ENCODE data around the gene ZNF780B.
A peak's percentile ranks its signal among the peaks of the same experiment; 100 is the strongest.

Gene ZNF780B

DNA sequence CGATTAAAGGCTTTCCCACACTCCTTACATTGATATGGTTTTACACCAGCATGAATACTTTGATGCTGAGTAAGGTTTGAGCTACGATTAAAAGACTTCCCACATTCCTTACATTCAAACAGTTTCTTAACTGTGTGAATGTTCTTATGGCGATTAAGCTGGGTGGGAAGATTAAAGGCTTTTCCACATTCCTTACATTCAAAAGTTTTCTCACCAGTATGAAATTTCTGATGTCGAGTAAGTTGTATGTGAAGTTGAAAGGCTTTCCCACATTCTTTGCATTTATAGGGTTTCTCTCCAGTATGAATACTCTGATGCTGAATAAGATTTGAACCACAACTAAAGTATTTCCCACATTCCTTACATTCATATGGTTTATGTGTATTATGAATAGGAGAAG, 20.0 kb downstream of the ZNF780B start:
- peak; percentile 79 for DNase-seq

DNA sequence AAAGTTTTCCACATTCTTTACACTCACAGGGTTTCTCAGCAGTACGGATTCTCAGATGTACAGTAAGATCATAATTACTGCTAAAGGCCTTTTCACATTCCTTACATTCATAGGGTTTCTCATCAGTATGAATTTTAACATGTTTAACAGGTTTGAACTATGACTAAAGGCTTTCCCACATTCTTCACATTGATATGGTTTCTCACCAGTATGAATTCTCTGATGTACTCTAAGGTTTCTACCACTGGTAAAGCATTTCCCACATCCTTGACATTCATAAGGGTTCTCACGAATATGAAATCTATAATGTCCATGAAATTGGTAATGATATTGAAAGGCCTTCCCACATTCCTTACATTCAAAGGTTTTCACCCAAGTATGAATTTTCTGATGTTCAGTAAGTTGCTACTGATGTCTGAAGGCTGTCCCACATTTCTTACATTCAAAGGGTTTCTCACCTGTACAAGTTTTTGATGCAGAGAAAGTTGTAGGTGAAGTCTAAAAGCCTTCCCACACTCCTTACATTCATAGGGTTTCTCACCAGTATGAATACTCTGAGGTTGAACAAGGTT, 22.0 kb downstream of the ZNF780B start:
- no peak for DNase-seq

DNA sequence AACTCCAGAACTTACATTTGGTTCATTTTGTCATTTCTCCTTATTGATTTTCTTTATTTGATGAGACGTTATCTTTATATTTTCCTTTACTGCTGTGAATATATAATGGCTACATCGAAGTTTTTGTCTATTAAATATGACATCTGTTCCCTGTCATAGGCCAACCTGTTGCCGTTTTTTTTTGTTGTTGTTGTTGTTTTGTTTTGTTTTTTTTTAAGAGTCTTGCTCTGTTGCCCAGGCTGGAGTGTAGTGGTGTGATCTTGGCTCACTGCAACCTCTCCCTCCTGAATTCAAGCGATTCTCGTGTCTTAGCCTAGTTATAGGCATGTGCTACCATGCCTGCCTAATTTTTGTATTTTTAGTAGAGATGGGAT, 29.4 kb downstream of the ZNF780B start:
- DNase-seq, result no peak

DNA sequence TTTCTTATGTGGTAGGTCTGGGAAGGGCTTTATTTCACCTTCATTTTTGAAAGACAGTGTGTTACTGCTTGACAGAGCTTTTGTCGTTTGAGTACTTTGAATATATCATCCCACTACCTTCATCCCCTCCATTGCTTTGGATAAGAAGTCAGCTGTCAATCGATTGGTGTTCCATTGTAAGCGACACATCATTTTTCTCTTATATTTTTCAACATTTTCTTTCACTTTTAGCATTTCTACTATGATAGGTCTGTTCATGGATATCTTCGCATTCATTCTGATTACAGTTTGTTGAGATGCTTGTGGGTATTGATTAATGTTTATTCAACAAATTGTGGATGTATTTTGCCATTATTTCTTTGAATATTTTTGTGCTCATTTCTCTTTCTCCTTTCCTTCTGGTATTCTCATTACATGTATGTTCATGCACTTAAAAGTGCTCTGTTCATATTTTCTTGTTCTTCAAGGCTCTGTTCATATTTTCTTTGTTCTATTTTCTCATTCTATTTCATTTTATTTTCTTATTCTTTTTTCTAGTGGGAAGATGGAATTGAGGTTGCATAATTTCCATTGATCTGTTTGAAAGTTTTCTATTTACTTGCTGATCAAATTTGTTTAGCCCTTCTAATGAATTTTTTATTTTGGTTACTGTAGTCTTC, 30.0 kb downstream of the ZNF780B start:
- no peak for DNase-seq

DNA sequence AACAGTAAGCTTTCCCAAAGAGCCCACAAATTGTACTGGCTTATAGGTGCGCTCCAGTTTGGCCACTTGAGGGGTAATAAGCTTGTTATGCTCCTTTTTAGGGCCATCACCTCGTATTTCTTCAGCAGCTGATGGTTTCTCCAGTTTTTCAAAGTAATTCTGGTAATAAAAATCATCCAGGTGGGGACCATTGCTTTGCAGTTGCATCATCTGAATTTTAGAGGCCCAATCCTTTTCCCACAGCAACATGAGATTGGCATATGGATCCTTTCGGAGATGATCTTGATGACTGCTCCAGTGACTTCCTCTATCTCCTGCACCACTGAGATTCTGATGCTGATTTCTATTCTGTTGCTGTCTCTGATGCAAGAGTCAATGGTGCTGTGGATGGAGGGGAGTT, 32.1 kb downstream of the ZNF780B start:
- DNase-seq, result no peak

DNA sequence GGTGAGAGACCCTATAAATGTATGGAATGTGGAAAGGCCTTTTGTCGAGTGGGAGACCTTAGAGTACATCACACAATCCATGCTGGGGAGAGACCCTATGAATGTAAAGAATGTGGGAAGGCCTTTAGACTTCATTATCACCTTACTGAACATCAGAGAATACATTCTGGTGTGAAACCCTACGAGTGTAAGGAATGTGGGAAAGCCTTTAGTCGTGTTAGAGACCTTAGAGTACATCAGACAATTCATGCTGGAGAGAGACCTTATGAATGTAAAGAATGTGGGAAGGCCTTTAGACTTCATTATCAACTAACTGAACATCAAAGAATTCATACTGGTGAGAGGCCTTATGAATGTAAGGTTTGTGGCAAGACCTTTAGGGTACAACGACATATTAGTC, 42.0 kb downstream of the ZNF780B start:
- DNase-seq, result no peak

DNA sequence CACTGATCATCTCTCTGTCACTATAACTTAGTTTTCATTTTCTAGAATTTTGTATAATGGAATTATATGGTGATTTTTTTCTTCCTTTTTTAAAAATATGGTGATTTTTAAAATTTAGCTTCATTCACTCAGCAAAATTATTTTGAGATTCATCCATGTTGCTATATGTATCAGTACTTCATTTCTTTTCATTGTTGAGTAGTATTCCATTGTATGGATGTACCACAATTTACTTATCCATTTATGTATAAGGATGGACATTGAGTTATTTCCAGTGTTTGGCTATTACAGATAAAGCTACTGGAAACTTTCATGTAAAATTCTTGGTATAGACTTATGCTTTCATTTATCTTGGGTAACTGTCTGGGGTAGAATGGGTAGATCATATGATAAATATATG, 46.4 kb downstream of the ZNF780B start:
- DNase-seq, result no peak

DNA sequence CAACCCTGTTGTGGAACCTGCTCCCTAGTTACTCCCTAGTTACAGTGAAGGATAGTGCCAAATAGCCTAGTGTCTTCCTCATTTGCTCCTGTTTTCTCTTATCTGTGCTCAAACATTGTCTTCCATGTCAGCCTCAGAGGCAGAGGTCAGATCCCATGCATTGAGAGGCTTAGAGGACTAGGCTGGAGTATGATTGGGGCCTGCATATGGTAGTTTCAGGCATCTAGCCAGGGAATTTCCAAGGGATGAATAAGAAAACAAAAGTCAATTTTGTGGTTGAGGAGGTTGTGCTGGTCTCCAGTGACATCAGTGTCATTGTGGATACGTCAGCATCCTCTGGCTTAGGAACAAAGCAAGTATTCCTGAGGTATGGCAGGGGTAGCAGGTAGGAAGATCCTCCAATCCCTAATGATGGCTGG, 49.7 kb downstream of the ZNF780B start:
- peak; percentile 67 for DNase-seq

DNA sequence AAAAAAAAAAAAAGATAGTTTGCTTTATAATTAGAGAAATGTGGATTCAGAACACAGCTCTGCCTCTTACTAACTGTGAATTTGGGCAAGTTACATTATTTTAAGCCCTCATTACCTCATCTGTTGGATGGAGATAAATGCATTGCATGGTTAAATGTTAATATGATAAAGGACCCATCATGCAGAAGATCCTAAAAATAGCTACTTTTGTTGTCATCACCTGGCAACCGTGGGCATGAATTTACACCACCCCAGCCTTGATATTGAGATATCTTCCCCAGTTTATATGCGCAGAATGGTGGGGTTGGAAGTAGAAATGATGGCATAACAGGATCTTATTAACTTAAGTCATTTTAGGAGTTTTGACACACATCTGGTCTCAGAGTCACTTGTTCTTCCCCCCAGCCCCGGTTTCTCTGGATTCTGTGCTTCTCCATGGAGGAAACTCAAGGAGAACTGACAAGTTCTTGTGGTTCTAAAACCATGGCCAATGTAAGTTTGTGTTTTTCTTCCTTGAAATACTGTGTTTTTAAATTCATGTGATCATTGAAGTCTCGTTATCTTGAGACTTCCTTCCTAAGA, 50.2 kb downstream of the ZNF780B start:
- no peak for DNase-seq

DNA sequence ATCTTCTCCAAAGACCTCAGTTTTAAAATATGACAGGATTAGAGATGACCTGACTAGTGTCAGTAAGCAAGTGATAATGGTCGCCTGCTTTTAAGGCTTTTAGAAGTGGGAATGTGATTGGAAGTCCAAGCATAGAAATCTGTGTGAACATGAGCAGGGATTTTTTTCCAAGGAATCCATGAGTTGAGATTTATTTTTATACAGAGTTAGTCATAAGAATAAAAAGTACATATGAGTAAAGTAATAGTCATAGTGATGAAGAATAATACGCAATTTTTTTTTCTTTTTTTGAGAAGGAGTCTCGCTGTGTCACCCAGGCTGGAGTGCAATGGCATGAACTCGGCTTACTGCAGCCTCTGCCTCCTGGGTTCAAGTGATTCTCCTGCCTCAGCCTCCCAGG, 57.5 kb downstream of the ZNF780B start:
- DNase-seq, result no peak

DNA sequence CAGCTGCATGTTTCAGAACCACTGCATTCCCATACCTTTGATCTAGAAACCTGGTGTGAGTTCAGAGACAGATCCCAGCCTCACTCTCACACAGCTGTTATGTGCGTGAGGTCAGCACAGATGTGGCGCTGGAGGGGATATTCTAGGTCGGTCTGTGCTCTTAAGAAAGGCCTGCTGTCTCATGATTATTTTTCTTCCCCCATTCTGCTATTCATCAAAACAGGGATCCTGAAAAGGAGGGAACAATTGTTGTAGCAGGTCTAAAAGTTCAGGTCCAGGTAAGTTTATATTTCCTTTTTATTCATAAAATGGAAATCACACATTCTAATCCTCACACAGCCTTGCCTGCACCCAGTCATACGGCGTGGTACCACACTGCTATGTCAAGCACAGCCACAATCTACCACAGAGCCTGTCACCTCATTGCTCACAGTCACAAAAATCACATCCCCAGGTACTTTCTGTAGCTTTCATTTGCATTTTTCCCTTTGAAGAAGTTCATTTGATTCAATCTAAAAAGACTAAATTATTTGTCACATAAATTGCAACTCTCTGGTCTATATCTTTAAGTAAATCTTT, 58.3 kb downstream of the ZNF780B start:
- no peak for DNase-seq

DNA sequence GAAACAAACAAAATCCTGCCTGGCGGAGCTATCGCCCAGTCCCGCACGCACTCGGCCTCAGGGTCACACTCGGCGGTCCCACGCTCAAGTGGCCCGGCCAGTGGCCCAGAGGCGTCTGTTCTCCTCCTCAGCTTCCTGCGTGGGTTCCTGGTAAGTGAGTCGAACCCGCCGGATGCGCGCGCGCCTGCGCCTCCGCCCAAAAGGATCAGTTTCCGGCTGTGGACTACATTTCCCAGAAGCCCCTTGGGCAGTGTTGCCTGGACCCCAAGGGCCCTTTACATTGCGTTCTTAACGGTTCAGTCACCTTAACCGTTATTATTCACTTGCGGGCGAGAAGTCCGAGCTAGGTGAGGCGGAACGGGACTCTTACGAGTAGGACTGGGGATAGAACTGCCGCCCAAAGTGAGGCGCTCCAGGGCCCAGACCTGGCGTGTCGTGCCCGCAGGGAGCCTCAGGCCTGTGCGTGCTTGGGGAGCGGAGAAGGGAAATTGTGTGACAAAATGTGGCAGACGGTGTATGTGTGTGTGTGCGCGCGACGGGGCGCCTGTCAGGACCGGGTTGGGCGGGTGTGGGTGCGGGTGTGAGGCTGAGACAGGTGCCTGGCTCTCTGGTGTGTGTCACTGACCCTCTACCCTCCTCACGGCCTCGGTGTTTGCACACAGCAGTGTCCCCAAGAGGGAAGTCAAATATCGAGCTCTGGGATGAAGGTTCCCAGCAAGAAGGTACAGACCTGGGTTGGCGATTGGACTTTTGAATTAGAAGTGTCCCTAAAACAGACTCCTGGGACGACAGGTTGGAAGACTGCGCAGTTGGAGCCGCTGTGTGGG, 59.0 kb downstream of the ZNF780B start, which contains the start of gene ZNF546:
TSS of gene ZNF546 (plus strand) at position 250 of the 827 bp plus-strand sequence. CDS start 1,267 bp downstream, outside the sequence.
- peak; percentile 91 for DNase-seq

DNA sequence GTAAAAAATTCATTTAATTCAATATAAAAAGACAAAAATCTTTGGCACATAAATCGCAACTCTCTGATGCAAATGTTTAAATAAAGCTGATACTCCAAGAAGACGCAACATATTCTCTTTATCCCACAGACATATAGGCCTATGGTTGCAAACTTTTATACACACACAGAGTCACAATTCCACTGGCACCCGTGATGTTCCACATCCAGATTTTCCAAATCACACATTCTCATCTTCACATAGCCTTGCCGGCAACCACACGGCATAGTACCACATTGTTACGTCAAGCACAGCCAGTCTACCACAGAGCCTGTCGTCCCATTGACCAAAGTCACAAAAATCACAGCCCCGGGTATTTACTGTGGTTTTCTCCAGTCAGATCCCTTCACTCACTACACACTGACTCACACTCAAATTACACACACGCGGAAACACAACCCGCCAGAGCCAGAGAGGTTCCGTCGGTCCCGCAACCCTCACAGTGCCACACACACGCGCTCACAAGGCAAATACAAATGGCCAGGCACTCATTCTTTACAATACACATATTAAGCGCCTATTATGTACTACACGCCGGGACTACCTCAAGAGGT, 59.7 kb downstream of the ZNF780B start:
- peak; percentile 9 for DNase-seq

DNA sequence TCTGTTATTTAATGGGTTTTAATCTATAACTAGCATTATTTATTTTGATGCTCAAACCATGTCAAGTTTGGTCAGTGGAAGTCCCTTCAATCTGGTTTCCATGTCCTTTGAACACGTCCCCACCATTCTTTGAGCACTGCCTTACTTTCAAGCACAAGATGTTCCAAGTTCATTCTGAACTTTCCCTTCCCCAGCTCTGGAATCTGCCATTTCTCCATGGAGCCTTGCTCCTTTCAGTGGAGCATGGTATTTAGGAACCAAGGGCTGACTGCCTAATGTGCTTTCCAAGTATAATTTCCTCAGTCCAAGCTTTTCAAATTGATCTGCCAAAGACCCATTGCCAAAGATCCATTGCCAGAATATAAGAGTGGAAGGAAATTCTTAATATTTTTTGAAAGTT, 60.2 kb downstream of the ZNF780B start:
- no peak for DNase-seq

DNA sequence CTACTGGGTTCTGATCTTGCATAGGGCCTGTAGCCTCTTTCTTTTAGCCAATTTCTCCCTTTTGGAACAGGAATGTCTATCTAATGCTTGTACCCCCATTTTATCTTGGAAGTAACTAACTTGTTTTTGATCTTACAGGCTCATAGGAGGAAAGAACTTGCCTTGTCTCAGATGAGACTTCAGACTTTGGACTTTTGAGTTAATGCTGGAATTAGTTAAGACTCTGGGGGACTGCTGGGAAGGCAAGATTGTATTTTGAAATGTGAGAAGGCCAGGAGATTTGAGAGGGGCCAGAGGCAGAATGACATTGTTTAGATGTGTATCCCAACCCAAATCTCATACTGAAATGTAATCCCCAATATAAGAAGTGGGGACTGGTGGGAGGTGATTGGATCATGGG, 61.7 kb downstream of the ZNF780B start:
- DNase-seq, result no peak

DNA sequence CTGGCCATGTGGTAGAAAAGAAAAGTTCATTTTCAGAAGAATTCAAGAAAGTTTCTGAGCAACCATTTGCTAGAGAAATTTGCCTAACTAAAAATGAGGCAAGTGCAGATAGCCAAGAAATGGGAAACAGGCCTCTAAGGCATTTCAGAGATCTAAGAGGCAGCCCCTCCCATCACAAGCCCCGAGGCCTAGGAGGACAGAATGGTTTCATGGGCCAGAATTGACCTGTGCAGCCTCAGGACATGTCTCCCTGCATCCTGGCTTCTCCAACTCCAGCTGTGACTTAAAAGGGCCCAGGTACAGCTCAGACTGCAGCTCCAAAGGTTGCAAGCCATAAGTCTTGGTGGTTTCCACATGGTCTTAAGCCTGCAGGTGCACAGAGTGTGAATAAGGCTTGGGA, 62.4 kb downstream of the ZNF780B start:
- no peak for DNase-seq

DNA sequence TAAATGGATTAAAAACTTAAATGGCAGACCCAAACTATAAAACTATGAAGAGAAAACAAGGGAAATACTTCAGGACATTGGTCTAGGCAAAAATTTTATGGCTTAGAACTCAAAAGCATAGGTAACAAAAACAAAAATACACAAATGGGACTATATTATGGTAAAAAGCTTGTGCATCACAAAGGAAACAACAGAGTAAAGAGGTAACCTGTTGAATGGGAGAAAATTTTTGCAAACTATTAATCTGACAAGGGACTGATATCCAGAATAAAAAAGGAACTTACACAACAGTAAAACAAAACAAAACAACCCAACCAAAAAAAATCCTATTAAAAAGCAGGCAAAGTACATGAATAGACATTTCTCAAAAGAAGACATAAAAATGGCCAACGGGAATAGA, 68.4 kb downstream of the ZNF780B start:
- no peak for DNase-seq

DNA sequence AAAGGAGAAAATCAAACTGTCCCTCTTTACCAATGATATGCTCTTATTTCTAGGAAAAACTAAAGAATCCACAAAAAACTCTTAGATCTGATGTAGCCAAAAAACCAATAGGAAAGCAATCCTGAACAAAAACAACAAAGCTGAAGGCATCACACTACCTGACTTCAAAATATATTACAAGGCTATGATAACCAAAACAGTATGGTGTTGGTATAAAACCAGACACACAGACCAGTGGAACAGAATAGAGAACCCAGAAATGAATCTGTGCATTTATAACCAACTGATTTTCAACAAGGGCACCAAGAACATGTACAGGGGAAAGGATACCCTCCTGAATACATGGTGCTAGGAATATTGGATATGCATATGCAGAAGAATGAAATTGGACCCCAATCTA, 68.9 kb downstream of the ZNF780B start:
- DNase-seq, result no peak

DNA sequence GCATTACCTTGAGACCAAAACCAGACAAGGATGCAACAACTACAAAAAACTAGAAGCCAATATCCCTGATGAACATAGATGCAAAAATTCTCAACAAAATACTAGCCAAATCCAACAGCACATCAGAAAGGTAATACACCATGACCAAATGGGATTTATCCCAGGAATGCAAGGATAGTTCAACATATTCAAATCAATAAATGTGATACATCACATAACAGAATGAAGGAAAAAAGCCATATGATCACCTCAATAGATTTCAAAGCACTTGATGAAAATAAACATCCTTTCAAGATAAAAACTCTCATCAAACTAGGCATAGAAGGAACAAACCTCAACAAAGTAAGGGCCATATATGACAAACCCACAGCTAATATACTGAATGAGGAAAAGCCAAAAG, 69.4 kb downstream of the ZNF780B start:
- no peak for DNase-seq

DNA sequence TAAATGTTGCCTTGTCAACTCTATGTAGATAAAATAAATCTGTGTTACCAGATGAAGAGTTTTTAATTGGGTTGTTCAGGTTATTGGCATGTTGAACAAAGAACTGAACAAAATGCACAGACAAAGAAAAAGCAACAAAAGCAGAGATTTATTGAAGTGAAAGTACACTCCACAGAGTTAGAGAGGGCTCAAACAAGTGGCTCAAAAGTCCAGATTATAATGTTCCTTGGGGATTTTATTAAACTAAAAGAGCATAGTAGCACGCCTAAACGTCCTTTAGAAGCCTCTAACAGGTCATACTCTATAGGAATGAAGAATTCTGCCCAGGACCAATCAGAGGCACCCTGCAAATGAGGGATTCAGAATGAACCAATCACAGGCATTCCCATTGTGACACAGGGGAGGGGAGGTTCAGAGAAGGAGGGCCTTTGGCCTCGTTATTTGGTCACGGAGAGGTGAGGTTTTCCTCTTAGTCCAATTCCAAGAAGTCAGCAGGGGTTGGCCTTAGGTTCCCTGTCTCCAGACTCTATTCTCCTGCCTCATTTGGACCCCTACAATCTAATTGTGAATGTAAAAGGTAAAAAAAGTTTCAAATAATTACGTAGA, 72.2 kb downstream of the ZNF780B start:
- no peak for DNase-seq

DNA sequence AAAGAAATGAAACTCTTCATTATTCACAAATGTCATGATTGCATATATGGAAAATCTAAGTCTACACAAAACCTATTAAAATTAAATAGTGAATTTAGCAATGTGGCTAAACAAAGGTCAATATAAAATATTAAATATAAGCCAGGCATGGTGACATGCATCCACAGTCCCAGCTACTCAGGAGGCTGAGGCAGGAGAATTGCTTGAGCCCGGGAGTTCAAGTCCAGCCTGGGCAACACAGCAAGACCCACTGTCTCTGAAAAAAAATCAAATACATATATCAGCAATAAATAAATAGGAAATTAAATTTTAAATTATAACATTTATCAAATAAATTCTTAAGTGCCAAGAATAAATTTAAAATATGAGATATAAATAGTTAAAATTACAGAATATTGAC, 73.1 kb downstream of the ZNF780B start:
- no peak for DNase-seq

Measured in NCI-H226 (cell line).